H1 (cell line): ENCODE data around the gene GLRA1. TPM values are rescaled to one million over a fixed set of nuclear protein-coding genes. Genes with fewer than 3 reads are reported as not detected.

Experiments
- CTCF ChIA-PET: fragments of 300-600 bp; sonication (Branson Sonifier 250); formaldehyde crosslinking; loops from one replicate; lab custom pipeline; 2021; ENCODE audit not compliant: partially characterized antibody; lab: Charles Lee
- POLR2A ChIA-PET: fragments of 300-600 bp; sonication (Branson Sonifier 250); formaldehyde crosslinking; loops from one replicate; lab custom pipeline; 2021; ENCODE audit warnings: inconsistent platforms; ENCODE audit not compliant: partially characterized antibody; lab: Charles Lee
- DNase-seq, 2 experiments: peaks; one replicate each; pipeline versions ENCODE4 v3.0.0 to v3.0.0-alpha.2; 2010 to 2022; ENCODE audit warnings: low spot score in 2 of 2, low read depth in 1 of 2, mixed read lengths in 1 of 2
- FAIRE-seq: peaks from 2 replicates; lab custom pipeline; 2011; peaks lifted over from hg19 to GRCh38; lab: Jason Lieb, UNC
- H2AFZ ChIP-seq: 2 replicates; pipeline ENCODE4 v1.8.1; 2012; ENCODE audit warnings: low read length, inconsistent platforms
- H2AK5ac ChIP-seq: 2 replicates; pipeline ENCODE4 v1.6.1; 2013; ENCODE audit warnings: low read depth, low read length
- H2BK120ac ChIP-seq: replicated peaks from 2 replicates; pipeline ENCODE3; 2013; ENCODE audit warnings: low read depth, low read length, inconsistent platforms
- H2BK12ac ChIP-seq: 2 replicates; pipeline ENCODE4 v1.6.1; 2013; ENCODE audit warnings: low read depth, low read length
- H2BK15ac ChIP-seq: 2 replicates; pipeline ENCODE4 v1.6.1; 2013; ENCODE audit warnings: low read length
- H2BK20ac ChIP-seq: 2 replicates; pipeline ENCODE4 v1.6.1; 2013; ENCODE audit warnings: low read length
- H2BK5ac ChIP-seq: 2 replicates; pipeline ENCODE4 v1.6.1; 2013; ENCODE audit warnings: low read depth, low read length
- H3K14ac ChIP-seq: 2 replicates; pipeline ENCODE4 v1.6.1; 2013; ENCODE audit warnings: inconsistent platforms; ENCODE audit not compliant: insufficient read length
- H3K18ac ChIP-seq: 2 replicates; pipeline ENCODE4 v1.6.1; 2013; ENCODE audit warnings: low read length; ENCODE audit errors: extremely low read depth
- H3K23ac ChIP-seq: 2 replicates; pipeline ENCODE4 v1.6.1; 2013; ENCODE audit warnings: inconsistent platforms; ENCODE audit not compliant: insufficient read length
- H3K23me2 ChIP-seq: 2 replicates; pipeline ENCODE4 v1.6.1; 2013; ENCODE audit warnings: low read depth, low read length
- H3K27ac ChIP-seq: 2 replicates; pipeline ENCODE4 v1.6.1; 2011; ENCODE audit warnings: low read depth, low read length, inconsistent platforms
- H3K27me3 ChIP-seq, 4 experiments: replicated peaks in 1 of 4; 1 replicate in 1 of 4; 2 replicates in 3 of 4; pipeline versions ENCODE4 v1.6.1 to v1.8.1; 2011 to 2013; ENCODE audit warnings: low read length in 3 of 4, mild to moderate bottlenecking in 3 of 4, inconsistent platforms in 2 of 4, mixed read lengths in 2 of 4, moderate library complexity in 1 of 4; ENCODE audit not compliant: control insufficient read depth in 3 of 4, insufficient read depth in 3 of 4; ENCODE audit errors: extremely low read depth in 1 of 4
- H3K36me3 ChIP-seq, 4 experiments: 2 replicates each; pipeline versions ENCODE4 v1.6.1 to v1.8.1; 2011 to 2013; ENCODE audit warnings: mild to moderate bottlenecking in 4 of 4, low read length in 3 of 4, moderate library complexity in 2 of 4, control low read depth in 1 of 4, inconsistent platforms in 1 of 4; ENCODE audit not compliant: insufficient read depth in 4 of 4, control insufficient read depth in 2 of 4
- H3K4ac ChIP-seq: replicated peaks from 2 replicates; pipeline ENCODE3; 2013; ENCODE audit warnings: low read length, low read depth, mixed read lengths, inconsistent platforms; ENCODE audit not compliant: insufficient read length
- H3K4me1 ChIP-seq, 4 experiments: replicated peaks in 1 of 4; 1 replicate in 1 of 4; 2 replicates in 3 of 4; pipeline versions ENCODE4 v1.6.1 to v1.8.1; 2011 to 2013; ENCODE audit warnings: low read length in 3 of 4, inconsistent platforms in 2 of 4, mixed read lengths in 1 of 4; ENCODE audit not compliant: insufficient read depth in 4 of 4, control insufficient read depth in 3 of 4
- H3K4me2 ChIP-seq, 2 experiments: 2 replicates each; pipeline versions ENCODE4 v1.6.1 to v1.8.1; 2011 to 2013; ENCODE audit warnings: low read depth in 2 of 2, low read length in 2 of 2, control low read depth in 1 of 2, inconsistent platforms in 1 of 2, mild to moderate bottlenecking in 1 of 2; ENCODE audit not compliant: insufficient read depth in 1 of 2
- H3K4me3 ChIP-seq, 4 experiments: fragments of 200-600, 300-600 bp in 1 of 4; sonication (generic), shearing (Covaris generic), sonication (Bioruptor Twin) in 1 of 4; 2 replicates each; pipeline versions ENCODE4 v1.5.1 to v1.8.1; 2011 to 2016; ENCODE audit warnings: low read length in 4 of 4, low read depth in 3 of 4, control low read depth in 2 of 4, inconsistent platforms in 2 of 4, mild to moderate bottlenecking in 2 of 4, mixed read lengths in 1 of 4, moderate library complexity in 1 of 4; ENCODE audit not compliant: insufficient read depth in 2 of 4; ENCODE audit errors: extremely low read depth in 1 of 4
- H3K56ac ChIP-seq: replicated peaks from 2 replicates; pipeline ENCODE3; 2013; ENCODE audit warnings: low read depth, mild to moderate bottlenecking, mixed read lengths, low read length, inconsistent platforms; ENCODE audit not compliant: insufficient read length
- H3K79me1 ChIP-seq: 2 replicates; pipeline ENCODE4 v1.6.1; 2013; ENCODE audit warnings: low read depth, low read length, control low read depth
- H3K79me2 ChIP-seq, 2 experiments: 2 replicates each; pipeline versions ENCODE4 v1.6.1 to v1.8.1; 2012 to 2013; ENCODE audit warnings: low read length in 2 of 2, mild to moderate bottlenecking in 2 of 2, inconsistent platforms in 1 of 2; ENCODE audit not compliant: insufficient read depth in 2 of 2, control insufficient read depth in 1 of 2
- H3K9ac ChIP-seq, 4 experiments: replicated peaks in 1 of 4; 1 replicate in 1 of 4; 2 replicates in 3 of 4; pipeline versions ENCODE4 v1.6.1 to v1.8.1; 2011 to 2013; ENCODE audit warnings: low read depth in 3 of 4, low read length in 3 of 4, control low read depth in 2 of 4, mild to moderate bottlenecking in 2 of 4, moderate library complexity in 2 of 4, inconsistent platforms in 1 of 4; ENCODE audit errors: extremely low read depth in 1 of 4
- H3K9me3 ChIP-seq, 2 experiments: 2 replicates each; pipeline versions ENCODE4 v1.6.1 to v1.8.1; 2012 to 2013; ENCODE audit warnings: mild to moderate bottlenecking in 2 of 2, moderate library complexity in 2 of 2, control low read depth in 1 of 2, inconsistent platforms in 1 of 2, low read depth in 1 of 2, low read length in 1 of 2, mixed read lengths in 1 of 2; ENCODE audit not compliant: insufficient read depth in 2 of 2
- H4K20me1 ChIP-seq, 2 experiments: replicated peaks in 1 of 2; 2 replicates each; pipeline versions ENCODE3 to v1.8.1; 2011 to 2013; ENCODE audit warnings: inconsistent platforms in 2 of 2, low read length in 2 of 2, mild to moderate bottlenecking in 1 of 2; ENCODE audit not compliant: insufficient read depth in 2 of 2, control insufficient read depth in 1 of 2
- H4K5ac ChIP-seq: 2 replicates; pipeline ENCODE4 v1.6.1; 2013; ENCODE audit warnings: low read length, low read depth, mixed read lengths, inconsistent platforms; ENCODE audit not compliant: insufficient read length
- H4K8ac ChIP-seq: 2 replicates; pipeline ENCODE4 v1.8.0; 2013; ENCODE audit warnings: mild to moderate bottlenecking, moderate library complexity, low read length, inconsistent platforms; ENCODE audit not compliant: insufficient read depth; ENCODE audit errors: extremely low read depth
- H4K91ac ChIP-seq: replicated peaks from 2 replicates; pipeline ENCODE3; 2013; ENCODE audit warnings: low read length, mixed read lengths, inconsistent platforms; ENCODE audit not compliant: insufficient read length
- BCL11A ChIP-seq, 2 experiments: IDR thresholded peaks; one replicate each; pipeline ENCODE4 v1.6.1; 2011; ENCODE audit warnings: low read depth in 2 of 2, low read length in 2 of 2, mild to moderate bottlenecking in 2 of 2
- CBX5 ChIP-seq: fragments of 300-800, 300-1000 bp; sonication (generic); IDR thresholded peaks from 2 replicates; pipeline ENCODE4 v1.7.1; 2016; ENCODE audit warnings: antibody characterized with exemption, low read length, low read depth
- EGR1 ChIP-seq: IDR thresholded peaks from 2 replicates; pipeline ENCODE4 v1.6.1; 2011; ENCODE audit warnings: low read depth, low read length, borderline replicate concordance
- GABPA ChIP-seq: IDR thresholded peaks from 2 replicates; pipeline ENCODE4 v1.6.1; 2011; ENCODE audit warnings: mild to moderate bottlenecking, low read length, moderate library complexity, borderline replicate concordance; ENCODE audit not compliant: insufficient read depth
- HDAC6 ChIP-seq: IDR thresholded peaks from one replicate; pipeline ENCODE4 v1.7.1; 2012; ENCODE audit warnings: low read depth, mild to moderate bottlenecking, inconsistent platforms, low read length, moderate library complexity
- KDM1A ChIP-seq: fragments of 200-600, 300-600 bp; sonication (generic); IDR thresholded peaks from 2 replicates; pipeline ENCODE4 v1.7.1; 2016; ENCODE audit warnings: mild to moderate bottlenecking, low read length, borderline replicate concordance
- MAFK ChIP-seq: IDR thresholded peaks from 2 replicates; pipeline ENCODE4 v1.6.1; 2012; ENCODE audit warnings: low read depth, mild to moderate bottlenecking, improper control_type of control experiment, low read length
- PHF8 ChIP-seq: fragments of 200-600 bp; sonication (generic); conservative IDR thresholded peaks from 2 replicates; pipeline ENCODE4 v1.7.1; 2012; ENCODE audit warnings: low read depth, mild to moderate bottlenecking, inconsistent platforms, low read length, moderate library complexity
- SAP30 ChIP-seq: fragments of 300-600 bp; sonication (generic); IDR thresholded peaks from 2 replicates; pipeline ENCODE4 v1.7.1; 2012; ENCODE audit warnings: low read length, moderate library complexity, mild to moderate bottlenecking, inconsistent platforms; ENCODE audit not compliant: insufficient read depth, insufficient replicate concordance
- SIN3A ChIP-seq, 2 experiments: IDR thresholded peaks in 1 of 2; conservative IDR thresholded peaks in 1 of 2; 2 replicates each; pipeline ENCODE4 v1.6.1; 2011 to 2012; ENCODE audit warnings: low read length in 2 of 2, improper control_type of control experiment in 1 of 2, low read depth in 1 of 2, mild to moderate bottlenecking in 1 of 2
- TAF1 ChIP-seq: IDR thresholded peaks from 2 replicates; pipeline ENCODE4 v1.6.1; 2011; ENCODE audit warnings: mild to moderate bottlenecking, low read depth, low read length
- WGBS, 2 experiments: shearing (Covaris generic) in 1 of 2; methylation state at CpG; one replicate each; pipeline versions ENCODE4 v1.1.6 to v1.1.7; 2013 to 2015; ENCODE audit warnings: low lambda C conversion rate in 2 of 2, mixed read lengths in 2 of 2, inconsistent platforms in 1 of 2, low coverage in 1 of 2, missing lambda C conversion rate in 1 of 2; ENCODE audit not compliant: insufficient replicate concordance in 2 of 2, insufficient coverage in 1 of 2, insufficient read length in 1 of 2; ENCODE audit errors: extremely low coverage in 1 of 2, missing lambda C conversion rate in 1 of 2; 5-methylcytosine and 5-hydroxymethylcytosine counted together
- polyA plus RNA-seq, 7 experiments: library from polyadenylated mRNA; depleted of rRNA in 3 of 7; stranded (reverse) in 5 of 7; unstranded in 2 of 7; fragments of >200 nt in 5 of 7; fragments of 200-250 nt in 2 of 7; gene quantifications; 1 replicate in 5 of 7; 2 replicates in 1 of 7; 4 replicates in 1 of 7; pipeline versions ENCODE4 v1.2.1 to v1.2.3, GENCODE V29; 2011 to 2013; ENCODE audit warnings: missing spikeins in 2 of 7, mixed read lengths in 2 of 7
- total RNA-seq: library from RNA; stranded (reverse); fragmentation: NEBNext Ultra II Directional; extraction: Animal tissue kit (Norgen Biotek cat#: 25700); gene quantifications from 2 replicates; pipeline ENCODE4 v1.2.1, GENCODE V29; 2021

The GLRA1 gene
- total and polyA plus RNA-seq, 2 of the 8 experiments (the other 6 are each of a cell fraction or from before 2014, with no cell fraction given): not detected

DNA sequence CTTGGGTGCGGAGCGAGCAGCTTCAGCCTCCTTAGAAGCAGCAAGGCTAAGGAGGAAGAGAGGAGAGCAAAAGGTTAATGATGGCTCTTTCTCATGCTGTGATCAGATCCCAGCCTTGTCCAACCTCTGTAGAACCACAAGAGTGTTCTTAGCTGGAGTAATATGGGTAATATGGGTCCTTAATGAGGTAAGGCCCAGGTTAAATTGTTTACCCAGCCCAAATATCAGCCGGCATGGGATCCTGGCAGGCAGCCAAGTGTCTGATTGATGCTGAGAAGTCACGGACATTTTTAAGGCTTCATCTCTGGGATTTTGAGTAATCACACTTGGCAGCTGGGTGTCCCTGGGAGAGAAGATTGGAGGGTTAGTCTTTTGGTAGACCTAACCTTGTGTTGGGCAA lies 32.3 kb downstream of the GLRA1 start:
- CTCF ChIA-PET: interaction anchor here (0.9 to 6.0 kb wide), 2 partner anchors 251 to 395 kb away, joined by 3 to 34 read pairs; no protein-coding TSS in a partner anchor
- WGBS, 2 experiments: 96% methylated on average over 4 of the region's 4 CpGs; no CpG with 5 or more reads in 1 of the 2 experiments
- TF ChIP-seq TAF1 (no peak), SAP30 (no peak), BCL11A (IDR thresholded peaks at IDR 0.05; ENCODE audit: low read depth in 2 of 2, low read length in 2 of 2) (no peak), GABPA (no peak), MAFK (no peak), SIN3A (conservative IDR thresholded peaks at IDR 0.05 in 1 of 2, IDR thresholded peaks at IDR 0.05 in 1 of 2; ENCODE audit: low read depth in 1 of 2, low read length in 2 of 2) (no peak), HDAC6 (no peak), PHF8 (no peak), KDM1A (no peak), EGR1 (no peak), CBX5 (no peak)

More for the DNA sequence above, 32.3 kb downstream of the GLRA1 start:
- no peaks in the 10 kb centered on the region for H3K79me1 ChIP-seq
- H3K4me2 ChIP-seq: no peak overlapping the region
- no peak overlapping the region for H2BK120ac ChIP-seq
- no peak overlapping the region for H4K8ac ChIP-seq
- H3K23ac ChIP-seq: no peak overlapping the region
- H3K4me1 ChIP-seq: peaks cover 0 to 6% (median 0%) of the 10 kb centered on the region in 4 experiments; a peak in 2 of 7 replicates
- H3K36me3 ChIP-seq: no peaks in the 10 kb centered on the region
- H2BK15ac ChIP-seq: no peak overlapping the region
- no peak overlapping the region for H2AK5ac ChIP-seq
- FAIRE-seq: no peak
- no peaks in the 10 kb centered on the region for H4K20me1 ChIP-seq
- no peak overlapping the region for H3K4me3 ChIP-seq
- H3K18ac ChIP-seq: no peak overlapping the region
- no peak overlapping the region for H2BK20ac ChIP-seq
- H4K91ac ChIP-seq: no peak overlapping the region
- no peaks in the 10 kb centered on the region; the same call in 1 of the 2 replicates for H3K23me2 ChIP-seq
- no peak overlapping the region for H3K56ac ChIP-seq
- no peak overlapping the region for H2BK5ac ChIP-seq
- POLR2A ChIA-PET: no interaction called here
- H2BK12ac ChIP-seq: no peak overlapping the region
- no peak overlapping the region for H3K27ac ChIP-seq
- no peak overlapping the region for H3K4ac ChIP-seq
- no peaks in the 10 kb centered on the region for H3K79me2 ChIP-seq
- peaks cover 0 to 3% (median 0%) of the 10 kb centered on the region in 4 experiments; a peak in 2 of 7 replicates for H3K27me3 ChIP-seq
- no peak overlapping the region for H4K5ac ChIP-seq
- no peak overlapping the region for H2AFZ ChIP-seq
- no peak overlapping the region for H3K9ac ChIP-seq
- H3K14ac ChIP-seq: no peak overlapping the region
- H3K9me3 ChIP-seq: no peaks in the 10 kb centered on the region
- no peak for DNase-seq
